Measurements from ENCODE around the gene DSG4.

Gene DSG4

GRCh38 chr18:31410716-31411483 lies 34.3 kb downstream of the DSG4 start:
- no peak for DNase-seq (ENCODE audit: low spot score)

GRCh38 chr18:31413137-31413536 lies 36.6 kb downstream of the DSG4 start:
- DNase-seq (ENCODE audit: low spot score): no peak

- DNase-seq (ENCODE audit: low spot score): no peak
These were observed 41.3 kb downstream of the DSG4 start for GRCh38 chr18:31417850-31418249.

GRCh38 chr18:31419457-31419932 lies 42.9 kb downstream of the DSG4 start:
- no peak for DNase-seq (ENCODE audit: low spot score)

- DNase-seq (ENCODE audit: low spot score): no peak
These were observed 43.5 kb downstream of the DSG4 start for GRCh38 chr18:31420032-31420431.

GRCh38 chr18:31420524-31420923 lies 43.9 kb downstream of the DSG4 start:
- DNase-seq (ENCODE audit: low spot score): no peak

- DNase-seq (ENCODE audit: low spot score): peak; percentile 73
These were observed 47.9 kb downstream of the DSG4 start for GRCh38 chr18:31424383-31424988.

- no peak for DNase-seq (ENCODE audit: low spot score)
These were observed 49.4 kb downstream of the DSG4 start for GRCh38 chr18:31426021-31426420.

- no peak for DNase-seq (ENCODE audit: low spot score)
These were observed 50.4 kb downstream of the DSG4 start for GRCh38 chr18:31426871-31427406.

GRCh38 chr18:31428211-31428610 lies 51.6 kb downstream of the DSG4 start:
- no peak for DNase-seq (ENCODE audit: low spot score)

GRCh38 chr18:31429623-31430022 lies 53.0 kb downstream of the DSG4 start:
- peak; percentile 68 for DNase-seq (ENCODE audit: low spot score)

GRCh38 chr18:31430072-31430471 lies 53.5 kb downstream of the DSG4 start:
- DNase-seq (ENCODE audit: low spot score): no peak

GRCh38 chr18:31430554-31430953 lies 54.0 kb downstream of the DSG4 start:
- no peak for DNase-seq (ENCODE audit: low spot score)

GRCh38 chr18:31432316-31432715 lies 55.7 kb downstream of the DSG4 start:
- DNase-seq (ENCODE audit: low spot score): no peak

- peak; percentile 51 for DNase-seq (ENCODE audit: low spot score)
These were observed 60.2 kb downstream of the DSG4 start for GRCh38 chr18:31436825-31437224.

GRCh38 chr18:31438402-31438801 lies 61.8 kb downstream of the DSG4 start:
- DNase-seq (ENCODE audit: low spot score): no peak

- no peak for DNase-seq (ENCODE audit: low spot score)
These were observed 63.3 kb downstream of the DSG4 start for GRCh38 chr18:31439807-31440325.

GRCh38 chr18:31440787-31441186 lies 64.2 kb downstream of the DSG4 start:
- DNase-seq (ENCODE audit: low spot score): no peak

GRCh38 chr18:31441493-31441892 lies 64.9 kb downstream of the DSG4 start:
- no peak for DNase-seq (ENCODE audit: low spot score)

- no peak for DNase-seq (ENCODE audit: low spot score)
These were observed 67.6 kb downstream of the DSG4 start for GRCh38 chr18:31444142-31444541.

- DNase-seq (ENCODE audit: low spot score): no peak
These were observed 69.3 kb downstream of the DSG4 start for GRCh38 chr18:31445908-31446307.

- DNase-seq (ENCODE audit: low spot score): no peak
These were observed 70.3 kb downstream of the DSG4 start for GRCh38 chr18:31446854-31447253.

- DNase-seq (ENCODE audit: low spot score): no peak
These were observed 71.1 kb downstream of the DSG4 start, which contains the start of gene DSG3 for GRCh38 chr18:31447530-31448191. Gene DSG3 (plus strand): TSS chr18:31447741. CDS start chr18:31447878, 137 bp downstream.
